Activated T-cell treated with anti-CD3 and anti-CD28 coated beads, Interleukin-2, amount 50 U/mL, for 72 hours (primary cell): ENCODE results near the gene TUB. TPM values are rescaled to one million over a fixed set of nuclear protein-coding genes. Genes with fewer than 3 reads are reported as not detected.
A peak's percentile ranks its signal among the peaks of the same experiment; 100 is the strongest.

Experiments
- ATAC-seq, 2 donors: fragments of 150-1000 bp; cut with Tn5 transposase; replicated peaks in 1 of 2; 2 replicates each; pipeline ENCODE4 v1.10.0; 2021; ENCODE audit warnings: moderate library complexity in 2 of 2, mild to moderate bottlenecking in 1 of 2
- DNase-seq, 2 donors: peaks; one replicate each; pipeline ENCODE4 v3.0.0; 2021 to 2022; ENCODE audit warnings: mixed read lengths in 1 of 2
- H3K27ac Mint-ChIP-seq: one replicate; pipeline ENCODE4 v1.8.0; 2022; ENCODE audit warnings: mild to moderate bottlenecking, moderate library complexity, mixed read lengths
- H3K27me3 Mint-ChIP-seq: one replicate; pipeline ENCODE4 v1.8.0; 2022; ENCODE audit warnings: low read depth, mixed read lengths
- H3K36me3 Mint-ChIP-seq, 2 donors: one replicate each; pipeline ENCODE4 v1.8.0; 2022; ENCODE audit warnings: mixed read lengths in 2 of 2, mild to moderate bottlenecking in 1 of 2; ENCODE audit not compliant: insufficient read depth in 2 of 2
- H3K4me1 Mint-ChIP-seq: one replicate; pipeline ENCODE4 v1.8.0; 2022; ENCODE audit warnings: low read depth, mixed read lengths
- H3K4me3 Mint-ChIP-seq, 2 donors: one replicate each; pipeline ENCODE4 v1.8.0; 2022; ENCODE audit warnings: mild to moderate bottlenecking in 2 of 2, mixed read lengths in 2 of 2, moderate library complexity in 2 of 2
- H3K9me3 Mint-ChIP-seq, 2 donors: one replicate each; pipeline ENCODE4 v1.8.0; 2022; ENCODE audit warnings: mixed read lengths in 2 of 2
- total RNA-seq, 2 donors: library from RNA; stranded (reverse); gene quantifications; one replicate each; pipeline ENCODE4 v1.2.3, GENCODE V29; 2022

The TUB gene
- total RNA-seq: under 1 TPM; 0.10 to 0.32 TPM

GRCh38 chr11:8080674-8081590, at the start of gene TUB:
Gene TUB (plus strand): TSS chr11:8081211. CDS start chr11:8081511, 300 bp downstream.
- DNase-seq (peak in 1 of 2 donors; percentile 19), ATAC-seq (peak; percentile 60 to 70)
- peaks cover 71% of the 10 kb centered on the region for H3K27me3 Mint-ChIP-seq
- peaks cover under 1% of the 10 kb centered on the region for H3K4me1 Mint-ChIP-seq
- H3K36me3 Mint-ChIP-seq: no peaks in the 10 kb centered on the region
- no peak within 1 kb of the TSS for H3K27ac Mint-ChIP-seq
- no peaks in the 10 kb centered on the region for H3K9me3 Mint-ChIP-seq
- peak within 1 kb of the TSS; percentile 65 to 72 for H3K4me3 Mint-ChIP-seq

DNA sequence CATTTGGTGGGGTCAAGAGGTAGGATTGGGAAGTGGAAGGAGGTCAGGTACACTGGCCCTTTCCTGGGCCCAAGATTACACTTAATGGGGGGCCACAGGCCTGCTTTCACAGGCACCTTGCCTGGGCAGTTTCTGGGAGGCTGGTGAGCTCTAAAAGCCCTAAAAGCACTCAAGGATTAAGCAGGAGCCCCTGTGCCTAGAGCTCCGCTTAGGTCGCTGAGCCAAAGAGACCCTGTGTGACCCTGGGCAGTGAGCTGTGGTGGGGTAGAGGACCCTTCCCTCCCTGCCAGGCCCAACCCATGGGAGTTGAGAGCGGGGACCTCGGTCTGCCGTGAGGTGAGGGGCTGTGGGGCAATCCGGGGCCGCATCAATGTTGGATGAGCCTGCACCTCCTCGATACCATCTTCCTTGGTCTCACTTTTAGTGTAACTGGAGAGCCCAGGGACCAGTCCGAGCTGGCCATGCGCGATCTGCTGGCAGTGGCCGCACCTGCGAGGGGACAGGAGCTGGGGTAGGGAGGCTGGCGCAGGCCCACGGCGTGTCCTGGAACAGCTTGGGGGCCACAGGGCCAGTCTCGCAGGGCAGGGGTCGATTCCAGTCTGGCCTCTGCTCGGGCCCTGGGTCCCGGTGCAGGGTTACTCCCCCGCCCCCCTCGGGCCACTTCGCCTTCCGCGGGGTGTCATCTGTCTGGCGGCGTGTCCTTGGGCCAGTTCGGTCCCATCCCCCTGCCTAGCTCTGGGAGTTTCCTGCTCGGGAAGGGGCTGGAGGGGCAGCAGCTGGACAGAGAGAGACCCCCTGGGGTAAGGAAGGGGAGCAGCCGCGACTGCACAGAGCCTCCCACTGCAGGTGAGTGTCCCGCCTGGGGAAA, 49.5 kb upstream of the TUB start:
- H3K27ac Mint-ChIP-seq: no peak overlapping the region
- DNase-seq: no peak
- H3K4me3 Mint-ChIP-seq: no peak overlapping the region
- ATAC-seq: no peak
- H3K36me3 Mint-ChIP-seq: no peaks in the 10 kb centered on the region
- H3K4me1 Mint-ChIP-seq: peaks cover 8% of the 10 kb centered on the region
- no peaks in the 10 kb centered on the region for H3K9me3 Mint-ChIP-seq
- peaks cover 31% of the 10 kb centered on the region for H3K27me3 Mint-ChIP-seq

DNA sequence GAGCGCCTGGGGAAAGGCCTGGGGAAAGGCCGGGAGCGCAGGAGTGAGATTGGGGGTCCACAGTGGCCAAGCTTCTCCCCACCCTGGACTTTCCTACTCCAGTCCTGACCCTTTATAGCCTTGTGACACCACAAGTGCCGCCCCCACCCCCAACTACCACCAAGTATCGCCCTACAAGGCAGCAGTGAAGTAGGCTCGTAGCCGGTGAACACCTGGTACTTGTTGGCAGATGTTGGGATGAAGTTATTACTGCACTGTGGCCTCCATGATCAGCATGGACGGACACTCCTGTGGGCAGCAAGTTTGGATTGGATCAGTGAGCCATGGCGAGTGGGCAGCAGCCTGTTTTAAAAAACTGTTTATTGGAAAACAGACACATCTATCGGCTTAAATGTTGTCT, 48.9 kb upstream of the TUB start:
- ATAC-seq (no peak), DNase-seq (no peak)
- H3K9me3 Mint-ChIP-seq: no peaks in the 10 kb centered on the region
- no peak overlapping the region for H3K4me3 Mint-ChIP-seq
- H3K27me3 Mint-ChIP-seq: peaks cover 31% of the 10 kb centered on the region
- H3K27ac Mint-ChIP-seq: no peak overlapping the region
- H3K4me1 Mint-ChIP-seq: peaks cover 8% of the 10 kb centered on the region
- no peaks in the 10 kb centered on the region for H3K36me3 Mint-ChIP-seq

DNA sequence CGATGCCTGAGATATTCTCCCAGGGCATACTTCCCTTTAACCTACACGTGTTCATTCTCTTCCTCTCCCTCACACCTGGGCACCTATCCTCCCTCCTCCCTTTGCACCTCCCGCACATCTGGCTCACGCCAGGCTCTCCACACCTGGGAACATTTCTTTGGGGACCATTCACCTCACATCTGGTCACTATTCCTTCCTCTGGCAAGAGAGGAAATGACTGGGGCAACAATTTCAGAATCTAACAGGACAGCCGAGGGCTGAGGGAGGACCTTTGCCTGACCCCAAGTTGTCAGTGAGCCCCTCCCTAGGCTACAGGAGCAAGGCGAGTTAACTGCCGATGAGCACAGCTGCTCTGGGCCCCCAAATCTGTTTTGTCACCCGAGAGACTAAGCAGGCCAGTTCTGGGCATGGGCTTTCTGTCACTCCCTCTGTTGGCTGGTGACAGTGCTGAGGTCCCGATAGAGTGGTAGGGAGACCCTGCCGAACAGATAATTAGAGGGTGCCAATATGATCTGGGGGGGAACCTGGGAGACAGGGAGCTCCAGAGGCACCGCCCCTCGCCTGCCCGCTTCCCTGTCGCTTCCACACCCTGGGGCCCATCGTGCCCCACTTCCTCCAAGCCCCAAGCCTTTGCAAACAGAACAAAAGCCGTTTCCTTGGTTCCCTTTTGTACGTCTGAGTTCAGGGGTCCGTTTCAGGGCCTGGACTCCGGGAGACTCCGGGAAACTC, 48.3 kb upstream of the TUB start:
- no peaks in the 10 kb centered on the region for H3K9me3 Mint-ChIP-seq
- H3K36me3 Mint-ChIP-seq: no peaks in the 10 kb centered on the region
- peak overlapping the region; percentile 48 to 53 for H3K4me3 Mint-ChIP-seq
- H3K4me1 Mint-ChIP-seq: peaks cover 8% of the 10 kb centered on the region
- DNase-seq (no peak), ATAC-seq (peak in 1 of 2 donors; percentile 32)
- no peak overlapping the region for H3K27ac Mint-ChIP-seq
- peaks cover 31% of the 10 kb centered on the region for H3K27me3 Mint-ChIP-seq

- H3K4me1 Mint-ChIP-seq: peaks cover 8% of the 10 kb centered on the region
- no peaks in the 10 kb centered on the region for H3K9me3 Mint-ChIP-seq
- no peaks in the 10 kb centered on the region for H3K36me3 Mint-ChIP-seq
- H3K4me3 Mint-ChIP-seq: peak overlapping the region; percentile 48 to 53
- DNase-seq (peak; percentile 46 to 53), ATAC-seq (peak; percentile 79 to 83)
- H3K27ac Mint-ChIP-seq: no peak overlapping the region
- H3K27me3 Mint-ChIP-seq: peaks cover 31% of the 10 kb centered on the region
Observed at GRCh38 chr11:8033305-8034105, 47.5 kb upstream of the TUB start.

DNA sequence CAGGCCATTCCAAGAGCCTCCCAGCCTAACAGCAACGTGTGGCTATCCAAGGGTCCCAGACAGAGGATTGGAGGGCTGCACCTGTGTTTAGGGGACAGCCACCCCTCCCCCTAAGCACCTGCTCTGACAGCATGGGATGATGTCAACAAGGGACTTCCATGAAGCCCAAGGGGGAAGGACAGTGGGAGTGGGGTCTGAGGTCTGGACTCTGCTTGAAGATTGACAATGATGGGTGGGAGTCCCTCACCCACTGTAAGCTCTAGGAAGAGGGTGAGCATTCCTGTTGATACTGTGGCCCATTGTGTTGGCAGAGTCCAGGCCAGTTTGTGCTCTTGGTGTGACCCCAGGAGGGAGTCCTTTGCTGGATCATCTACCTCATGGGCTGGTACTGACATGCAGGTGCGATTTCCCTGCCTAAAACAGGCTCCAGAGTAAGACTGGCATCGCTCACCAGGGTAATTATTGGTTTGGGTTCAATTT, 46.9 kb upstream of the TUB start:
- DNase-seq (no peak), ATAC-seq (no peak)
- no peaks in the 10 kb centered on the region for H3K9me3 Mint-ChIP-seq
- peaks cover 8% of the 10 kb centered on the region for H3K4me1 Mint-ChIP-seq
- H3K36me3 Mint-ChIP-seq: no peaks in the 10 kb centered on the region
- H3K27me3 Mint-ChIP-seq: peaks cover 31% of the 10 kb centered on the region
- no peak overlapping the region for H3K27ac Mint-ChIP-seq
- H3K4me3 Mint-ChIP-seq: no peak overlapping the region

GRCh38 chr11:8034604-8035190, 46.3 kb upstream of the TUB start:
- Mint-ChIP-seq H3K27ac (no peak overlapping the region), H3K27me3 (peaks cover 28% of the 10 kb centered on the region), H3K36me3 (no peaks in the 10 kb centered on the region), H3K4me1 (peaks cover 8% of the 10 kb centered on the region), H3K9me3 (no peaks in the 10 kb centered on the region), H3K4me3 (no peak overlapping the region)
- no peak for DNase-seq
- no peak for ATAC-seq

DNA sequence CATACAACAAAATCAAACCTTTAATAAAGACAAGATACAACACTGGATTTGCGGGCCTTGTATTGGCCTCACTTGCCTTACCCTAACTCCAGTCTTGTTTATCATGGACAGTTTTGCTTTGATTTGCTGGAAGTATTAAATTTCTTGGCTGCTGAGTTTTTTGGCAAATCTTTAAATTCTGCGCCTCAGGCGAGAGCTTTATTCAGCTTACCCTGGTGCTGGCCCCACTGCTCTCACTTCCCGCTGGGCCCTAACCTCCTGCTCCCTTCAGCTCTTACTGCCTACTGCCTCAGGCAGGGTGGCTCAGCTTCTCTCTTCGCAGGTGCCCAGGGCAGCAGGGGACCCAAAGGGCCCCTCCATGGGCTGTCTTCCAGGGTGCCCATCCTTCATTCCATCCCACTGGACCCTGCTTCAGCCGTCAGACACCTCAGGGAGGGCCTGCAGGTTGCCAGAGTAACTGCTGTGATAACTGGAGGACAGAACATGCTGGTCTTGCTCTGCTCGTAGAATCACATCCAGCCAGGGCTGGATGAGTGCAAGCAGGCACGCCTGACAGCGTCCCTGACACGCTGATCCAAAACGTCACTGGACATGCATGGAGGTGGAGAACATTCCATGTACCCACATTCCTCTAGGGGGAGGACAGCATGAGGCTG, 45.7 kb upstream of the TUB start:
- ATAC-seq (no peak), DNase-seq (no peak)
- no peak overlapping the region for H3K27ac Mint-ChIP-seq
- H3K36me3 Mint-ChIP-seq: no peaks in the 10 kb centered on the region
- H3K4me3 Mint-ChIP-seq: no peak overlapping the region
- H3K4me1 Mint-ChIP-seq: peaks cover 8% of the 10 kb centered on the region
- H3K9me3 Mint-ChIP-seq: no peaks in the 10 kb centered on the region
- H3K27me3 Mint-ChIP-seq: peaks cover 22% of the 10 kb centered on the region

- no peak overlapping the region for H3K27ac Mint-ChIP-seq
Observed at GRCh38 chr11:8036002-8036802, 44.8 kb upstream of the TUB start.

GRCh38 chr11:8036986-8037385, 44.0 kb upstream of the TUB start:
- Mint-ChIP-seq H3K4me3 (no peak overlapping the region), H3K36me3 (no peaks in the 10 kb centered on the region), H3K4me1 (peaks cover 8% of the 10 kb centered on the region), H3K9me3 (no peaks in the 10 kb centered on the region), H3K27ac (no peak overlapping the region), H3K27me3 (peaks cover 14% of the 10 kb centered on the region)
- DNase-seq (no peak), ATAC-seq (no peak)

More at GRCh38 chr11:8036002-8036802, 44.8 kb upstream of the TUB start:
- Mint-ChIP-seq H3K4me1 (peaks cover 8% of the 10 kb centered on the region), H3K27me3 (peaks cover 14% of the 10 kb centered on the region), H3K9me3 (no peaks in the 10 kb centered on the region), H3K4me3 (no peak overlapping the region), H3K36me3 (no peaks in the 10 kb centered on the region)
- ATAC-seq (no peak), DNase-seq (no peak)

- Mint-ChIP-seq H3K4me1 (peaks cover under 1% of the 10 kb centered on the region), H3K4me3 (no peak overlapping the region), H3K27ac (no peak overlapping the region), H3K9me3 (no peaks in the 10 kb centered on the region), H3K27me3 (peaks cover 2% of the 10 kb centered on the region), H3K36me3 (no peaks in the 10 kb centered on the region)
- no peak for DNase-seq
- ATAC-seq: no peak
Observed at GRCh38 chr11:8038393-8038792, 42.6 kb upstream of the TUB start.
